Measurements from ENCODE around the gene SPNS3.

SPNS3 gene

GRCh38 chr17:4532860-4533522, 99.3 kb downstream of the SPNS3 start:
- no peak for DNase-seq

GRCh38 chr17:4533523-4534504, 100.1 kb downstream of the SPNS3 start:
- DNase-seq, result no peak

GRCh38 chr17:4534515-4534914, 100.8 kb downstream of the SPNS3 start:
- no peak for DNase-seq

- DNase-seq, result no peak
These were observed 101.4 kb downstream of the SPNS3 start for GRCh38 chr17:4534928-4535666.

- DNase-seq, result no peak
These were observed 102.0 kb downstream of the SPNS3 start for GRCh38 chr17:4535667-4536258.

- DNase-seq, result peak in 1 of 2 experiments; percentile 8
These were observed 102.6 kb downstream of the SPNS3 start for GRCh38 chr17:4536259-4536741.

- DNase-seq, result no peak
These were observed 103.1 kb downstream of the SPNS3 start for GRCh38 chr17:4536742-4537411.
